HEK293T (cell line): ENCODE results near the gene CDH13.

Experiments
- ARNT ChIP-seq: fragments of 450-650 bp; IDR thresholded peaks from 2 replicates; pipeline ENCODE4 v1.6.1; 2017; ENCODE audit warnings: mild to moderate bottlenecking
- BHLHE40 ChIP-seq: fragments of 450-650 bp; IDR thresholded peaks from 2 replicates; pipeline ENCODE4 v1.6.1; 2016; ENCODE audit warnings: mild to moderate bottlenecking, moderate library complexity, borderline replicate concordance
- CTBP1 ChIP-seq: fragments of 450-650 bp; IDR thresholded peaks from 2 replicates; pipeline ENCODE4 v1.6.1; 2016; ENCODE audit warnings: borderline replicate concordance
- ELF4 ChIP-seq: fragments of 450-650 bp; IDR thresholded peaks from 2 replicates; pipeline ENCODE4 v1.6.1; 2017; ENCODE audit warnings: antibody characterized with exemption
- FOXA1 ChIP-seq: fragments of 450-650 bp; IDR thresholded peaks from 2 replicates; pipeline ENCODE4 v1.6.1; 2016; ENCODE audit warnings: mild to moderate bottlenecking
- FOXK2 ChIP-seq: fragments of 450-650 bp; IDR thresholded peaks from 2 replicates; pipeline ENCODE4 v1.6.1; 2016; ENCODE audit warnings: mild to moderate bottlenecking
- FOXM1 ChIP-seq: fragments of 450-650 bp; IDR thresholded peaks from 2 replicates; pipeline ENCODE4 v1.6.1; 2017; ENCODE audit warnings: mild to moderate bottlenecking, borderline replicate concordance
- HDGF ChIP-seq: fragments of 450-650 bp; IDR thresholded peaks from 2 replicates; pipeline ENCODE4 v1.6.1; 2017; ENCODE audit warnings: antibody characterized with exemption, borderline replicate concordance
- SP1 ChIP-seq: fragments of 450-650 bp; IDR thresholded peaks from 2 replicates; pipeline ENCODE4 v1.6.1; 2017
- SUZ12 ChIP-seq: fragments of 450-650 bp; IDR thresholded peaks from 2 replicates; pipeline ENCODE4 v1.6.1; 2016; ENCODE audit warnings: mild to moderate bottlenecking
- TF ChIP-seq, protein P1 (sequence below): fragments of 450-650 bp; IDR thresholded peaks from 2 replicates; pipeline ENCODE4 v1.6.1; 2016

DNA sequence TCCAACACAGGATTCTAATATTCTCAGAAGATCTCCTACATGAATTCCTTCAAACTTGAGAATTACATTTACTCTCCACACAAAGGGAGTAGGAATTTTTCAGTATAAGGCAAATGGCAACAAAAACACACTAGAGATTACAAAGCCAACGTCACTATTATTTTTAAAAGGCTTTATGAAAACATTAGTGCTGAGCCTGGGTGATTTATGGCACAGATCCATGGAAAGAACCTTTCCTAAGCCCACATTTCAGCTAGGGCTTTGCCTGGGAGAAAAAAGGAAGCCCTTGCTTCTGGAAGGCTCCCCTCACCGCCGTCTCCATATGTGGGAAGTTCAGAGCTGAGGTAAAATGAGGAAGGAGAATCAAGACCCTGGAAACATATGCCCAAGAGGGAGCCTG is 681.6 kb downstream of the CDH13 start:
- TF ChIP-seq FOXM1: no peak
- TF ChIP-seq, protein P1, sequence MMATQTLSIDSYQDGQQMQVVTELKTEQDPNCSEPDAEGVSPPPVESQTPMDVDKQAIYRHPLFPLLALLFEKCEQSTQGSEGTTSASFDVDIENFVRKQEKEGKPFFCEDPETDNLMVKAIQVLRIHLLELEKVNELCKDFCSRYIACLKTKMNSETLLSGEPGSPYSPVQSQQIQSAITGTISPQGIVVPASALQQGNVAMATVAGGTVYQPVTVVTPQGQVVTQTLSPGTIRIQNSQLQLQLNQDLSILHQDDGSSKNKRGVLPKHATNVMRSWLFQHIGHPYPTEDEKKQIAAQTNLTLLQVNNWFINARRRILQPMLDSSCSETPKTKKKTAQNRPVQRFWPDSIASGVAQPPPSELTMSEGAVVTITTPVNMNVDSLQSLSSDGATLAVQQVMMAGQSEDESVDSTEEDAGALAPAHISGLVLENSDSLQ: no peak
- TF ChIP-seq FOXA1: no peak
- TF ChIP-seq BHLHE40: no peak
- no peak for TF ChIP-seq FOXK2
- TF ChIP-seq SUZ12: no peak
- TF ChIP-seq CTBP1: no peak
- TF ChIP-seq ARNT: no peak
- TF ChIP-seq HDGF: no peak
- TF ChIP-seq SP1: no peak
- no peak for TF ChIP-seq ELF4
